ENCODE results near the gene SCRT2.
"Not testable (repeated sequence)": the region's sequence is repeated elsewhere in the genome, so short reads cannot be mapped to it uniquely, and the experiment has no call there.

Gene SCRT2

GRCh38 chr20:701401-702129 lies 26.0 kb upstream of the SCRT2 start:
- no peak for DNase-seq (ENCODE audit: low read depth)

GRCh38 chr20:699811-700338 lies 24.3 kb upstream of the SCRT2 start:
- no peak for DNase-seq (ENCODE audit: low read depth)

GRCh38 chr20:699342-699741 lies 23.7 kb upstream of the SCRT2 start:
- DNase-seq (ENCODE audit: low read depth), result no peak

GRCh38 chr20:698276-698675 lies 22.7 kb upstream of the SCRT2 start:
- no peak for DNase-seq (ENCODE audit: low read depth)

- no peak for DNase-seq (ENCODE audit: low read depth)
Measured at GRCh38 chr20:697826-698225, 22.2 kb upstream of the SCRT2 start.

GRCh38 chr20:695165-695866 lies 19.7 kb upstream of the SCRT2 start:
- DNase-seq (ENCODE audit: low read depth), result no peak

GRCh38 chr20:694496-694895 lies 18.9 kb upstream of the SCRT2 start:
- DNase-seq (ENCODE audit: low read depth), result no peak

- DNase-seq (ENCODE audit: low read depth), result not testable (repeated sequence)
Measured at GRCh38 chr20:693786-694185, 18.2 kb upstream of the SCRT2 start.

GRCh38 chr20:692044-692443 lies 16.4 kb upstream of the SCRT2 start:
- DNase-seq (ENCODE audit: low read depth), result no peak

GRCh38 chr20:689947-690346 lies 14.3 kb upstream of the SCRT2 start:
- no peak for DNase-seq (ENCODE audit: low read depth)

- no peak for DNase-seq (ENCODE audit: low read depth)
Measured at GRCh38 chr20:689348-689747, 13.7 kb upstream of the SCRT2 start.

- no peak for DNase-seq (ENCODE audit: low read depth)
Measured at GRCh38 chr20:688809-689212, 13.2 kb upstream of the SCRT2 start.

GRCh38 chr20:687468-688203 lies 12.0 kb upstream of the SCRT2 start:
- DNase-seq (ENCODE audit: low read depth), result no peak

GRCh38 chr20:684676-685319 lies 9.2 kb upstream of the SCRT2 start:
- DNase-seq (ENCODE audit: low read depth), result no peak

- DNase-seq (ENCODE audit: low read depth), result no peak
Measured at GRCh38 chr20:682123-682522, 6.5 kb upstream of the SCRT2 start.

GRCh38 chr20:680638-681187 lies 5.1 kb upstream of the SCRT2 start:
- no peak for DNase-seq (ENCODE audit: low read depth)

GRCh38 chr20:677957-678356 lies 2.4 kb upstream of the SCRT2 start:
- DNase-seq (ENCODE audit: low read depth), result no peak

GRCh38 chr20:676967-677366 lies 1.4 kb upstream of the SCRT2 start:
- no peak for DNase-seq (ENCODE audit: low read depth)

- no peak for DNase-seq (ENCODE audit: low read depth)
Measured at GRCh38 chr20:676315-676937, 824 bp upstream of the SCRT2 start.

- no peak for DNase-seq (ENCODE audit: low read depth)
Measured at GRCh38 chr20:675033-675452, 559 bp downstream of the SCRT2 start.

- DNase-seq (ENCODE audit: low read depth), result no peak
Measured at GRCh38 chr20:673603-674001, 2.0 kb downstream of the SCRT2 start.

All from GM04504 (cell line).